BLaER1 (cell line): ENCODE results near the gene NAT9.

ENCODE experiments used
- H3K27ac ChIP-seq: shearing (Covaris generic); formaldehyde crosslinking; 2 replicates; pipeline ENCODE4 v1.8.1; 2022
- H3K27me3 ChIP-seq: shearing (Covaris generic); formaldehyde crosslinking; 2 replicates; pipeline ENCODE4 v1.8.1; 2022
- H3K36me3 ChIP-seq: shearing (Covaris generic); formaldehyde crosslinking; 2 replicates; pipeline ENCODE4 v1.8.1; 2022
- H3K4me1 ChIP-seq: shearing (Covaris generic); formaldehyde crosslinking; 2 replicates; pipeline ENCODE4 v1.8.1; 2022
- H3K4me2 ChIP-seq: shearing (Covaris generic); formaldehyde crosslinking; 2 replicates; pipeline ENCODE4 v1.8.1; 2022
- H3K4me3 ChIP-seq: shearing (Covaris generic); formaldehyde crosslinking; 2 replicates; pipeline ENCODE4 v1.8.1; 2022
- H3K9ac ChIP-seq: shearing (Covaris generic); formaldehyde crosslinking; 2 replicates; pipeline ENCODE4 v1.8.1; 2022
- H3K9me3 ChIP-seq: shearing (Covaris generic); formaldehyde crosslinking; 2 replicates; pipeline ENCODE4 v1.8.1; 2022
- H4K20me1 ChIP-seq: shearing (Covaris generic); formaldehyde crosslinking; 2 replicates; pipeline ENCODE4 v1.8.1; 2022
- Cebpa-rat ChIP-seq: shearing (Covaris generic); IDR thresholded peaks from 2 replicates; pipeline ENCODE4 v1.8.1; 2022

NAT9 gene

GRCh38 chr17:74807441-74807840 lies 31.3 kb upstream of the NAT9 start:
- peaks cover 4% of the 10 kb centered on the region; the same call in 1 of the 2 replicates for H3K36me3 ChIP-seq
- no peak overlapping the region for H3K9ac ChIP-seq
- no peaks in the 10 kb centered on the region for H3K9me3 ChIP-seq
- no peak overlapping the region for H3K27ac ChIP-seq
- no peak for TF ChIP-seq Cebpa-rat
- peaks cover 50% of the 10 kb centered on the region for H3K4me1 ChIP-seq
- no peaks in the 10 kb centered on the region for H3K27me3 ChIP-seq
- H3K4me3 ChIP-seq, result no peak overlapping the region
- H3K4me2 ChIP-seq, result peak overlapping the region; percentile 56
- H4K20me1 ChIP-seq, result peaks cover 45% of the 10 kb centered on the region

- Histone ChIP-seq H3K9ac (no peak overlapping the region), H3K36me3 (peaks cover 13% of the 10 kb centered on the region; the same call in 1 of the 2 replicates), H3K9me3 (no peaks in the 10 kb centered on the region), H4K20me1 (peaks cover 45% of the 10 kb centered on the region), H3K4me1 (peaks cover 39% of the 10 kb centered on the region), H3K4me2 (no peak overlapping the region), H3K4me3 (no peak overlapping the region), H3K27me3 (no peaks in the 10 kb centered on the region), H3K27ac (no peak overlapping the region)
- no peak for TF ChIP-seq Cebpa-rat
Measured at GRCh38 chr17:74806334-74806733, 30.2 kb upstream of the NAT9 start.

- Histone ChIP-seq H3K9ac (no peak overlapping the region), H3K4me3 (no peak overlapping the region), H3K4me1 (peaks cover 33% of the 10 kb centered on the region), H3K9me3 (no peaks in the 10 kb centered on the region), H4K20me1 (peaks cover 45% of the 10 kb centered on the region), H3K4me2 (peak overlapping the region; percentile 19; the same call in 1 of the 2 replicates), H3K36me3 (peaks cover 20% of the 10 kb centered on the region; the same call in 1 of the 2 replicates), H3K27me3 (no peaks in the 10 kb centered on the region), H3K27ac (no peak overlapping the region)
- no peak for TF ChIP-seq Cebpa-rat
Measured at GRCh38 chr17:74805591-74805991, 29.4 kb upstream of the NAT9 start.

- no peak overlapping the region for H3K4me2 ChIP-seq
- peaks cover 33% of the 10 kb centered on the region for H3K4me1 ChIP-seq
- H3K9ac ChIP-seq, result no peak overlapping the region
- H3K27me3 ChIP-seq, result no peaks in the 10 kb centered on the region
- H4K20me1 ChIP-seq, result peaks cover 45% of the 10 kb centered on the region
- no peak for TF ChIP-seq Cebpa-rat
- no peak overlapping the region for H3K27ac ChIP-seq
- no peaks in the 10 kb centered on the region for H3K9me3 ChIP-seq
- H3K36me3 ChIP-seq, result peaks cover 29% of the 10 kb centered on the region
- H3K4me3 ChIP-seq, result no peak overlapping the region
Measured at GRCh38 chr17:74804683-74805082, 28.5 kb upstream of the NAT9 start.

- no peak for TF ChIP-seq Cebpa-rat
- peaks cover 41% of the 10 kb centered on the region for H4K20me1 ChIP-seq
- H3K4me1 ChIP-seq, result peaks cover 27% of the 10 kb centered on the region
- H3K9me3 ChIP-seq, result no peaks in the 10 kb centered on the region
- no peaks in the 10 kb centered on the region for H3K27me3 ChIP-seq
- H3K27ac ChIP-seq, result no peak overlapping the region
- H3K36me3 ChIP-seq, result peaks cover 36% of the 10 kb centered on the region
- H3K4me3 ChIP-seq, result no peak overlapping the region
- no peak overlapping the region for H3K9ac ChIP-seq
- no peak overlapping the region for H3K4me2 ChIP-seq
Measured at GRCh38 chr17:74803971-74804370, 27.8 kb upstream of the NAT9 start.

GRCh38 chr17:74803388-74803930 lies 27.3 kb upstream of the NAT9 start:
- peaks cover 22% of the 10 kb centered on the region for H3K4me1 ChIP-seq
- H3K27me3 ChIP-seq, result no peaks in the 10 kb centered on the region
- H4K20me1 ChIP-seq, result peaks cover 36% of the 10 kb centered on the region
- no peak for TF ChIP-seq Cebpa-rat
- H3K36me3 ChIP-seq, result peaks cover 39% of the 10 kb centered on the region
- H3K9ac ChIP-seq, result no peak overlapping the region
- H3K4me3 ChIP-seq, result no peak overlapping the region
- H3K9me3 ChIP-seq, result no peaks in the 10 kb centered on the region
- no peak overlapping the region for H3K27ac ChIP-seq
- H3K4me2 ChIP-seq, result no peak overlapping the region

- no peaks in the 10 kb centered on the region for H3K9me3 ChIP-seq
- H3K4me2 ChIP-seq, result no peak overlapping the region
- no peaks in the 10 kb centered on the region for H3K27me3 ChIP-seq
- no peak for TF ChIP-seq Cebpa-rat
- H3K4me3 ChIP-seq, result no peak overlapping the region
- H3K27ac ChIP-seq, result no peak overlapping the region
- peaks cover 30% of the 10 kb centered on the region; the same call in 1 of the 2 replicates for H4K20me1 ChIP-seq
- no peak overlapping the region for H3K9ac ChIP-seq
- H3K4me1 ChIP-seq, result peaks cover 21% of the 10 kb centered on the region
- H3K36me3 ChIP-seq, result peaks cover 49% of the 10 kb centered on the region
Measured at GRCh38 chr17:74801896-74802295, 25.8 kb upstream of the NAT9 start.

GRCh38 chr17:74800531-74800930 lies 24.4 kb upstream of the NAT9 start:
- no peak overlapping the region; the same call in 1 of the 2 replicates for H3K9ac ChIP-seq
- H3K9me3 ChIP-seq, result no peaks in the 10 kb centered on the region
- H3K4me2 ChIP-seq, result no peak overlapping the region
- H4K20me1 ChIP-seq, result peaks cover 25% of the 10 kb centered on the region; the same call in 1 of the 2 replicates
- no peak for TF ChIP-seq Cebpa-rat
- no peaks in the 10 kb centered on the region for H3K27me3 ChIP-seq
- H3K4me1 ChIP-seq, result peaks cover 20% of the 10 kb centered on the region
- H3K36me3 ChIP-seq, result peaks cover 63% of the 10 kb centered on the region
- H3K27ac ChIP-seq, result no peak overlapping the region
- no peak overlapping the region for H3K4me3 ChIP-seq

- H3K4me3 ChIP-seq, result no peak overlapping the region
- peaks cover 72% of the 10 kb centered on the region for H3K36me3 ChIP-seq
- H3K9ac ChIP-seq, result no peak overlapping the region
- no peak for TF ChIP-seq Cebpa-rat
- H3K27ac ChIP-seq, result no peak overlapping the region
- H3K9me3 ChIP-seq, result no peaks in the 10 kb centered on the region
- peaks cover 10% of the 10 kb centered on the region; the same call in 1 of the 2 replicates for H4K20me1 ChIP-seq
- no peak overlapping the region for H3K4me2 ChIP-seq
- no peaks in the 10 kb centered on the region for H3K27me3 ChIP-seq
- H3K4me1 ChIP-seq, result peaks cover 14% of the 10 kb centered on the region
Measured at GRCh38 chr17:74799097-74799496, 23.0 kb upstream of the NAT9 start.

GRCh38 chr17:74798239-74798707 lies 22.1 kb upstream of the NAT9 start:
- H3K4me3 ChIP-seq, result no peak overlapping the region
- peaks cover 10% of the 10 kb centered on the region; the same call in 1 of the 2 replicates for H4K20me1 ChIP-seq
- no peak overlapping the region for H3K27ac ChIP-seq
- no peaks in the 10 kb centered on the region for H3K27me3 ChIP-seq
- H3K9me3 ChIP-seq, result no peaks in the 10 kb centered on the region
- H3K4me1 ChIP-seq, result peaks cover 14% of the 10 kb centered on the region
- H3K4me2 ChIP-seq, result peak overlapping the region; percentile 30; the same call in 1 of the 2 replicates
- peaks cover 80% of the 10 kb centered on the region for H3K36me3 ChIP-seq
- no peak for TF ChIP-seq Cebpa-rat
- no peak overlapping the region for H3K9ac ChIP-seq
